Lower lobe of right lung (tissue), 2 donors: ENCODE measurements around the gene ZNF626. TPM values are rescaled to one million over a fixed set of nuclear protein-coding genes. Genes with fewer than 3 reads are reported as not detected.
"Not testable (repeated sequence)": the region's sequence is repeated elsewhere in the genome, so short reads cannot be mapped to it uniquely, and the experiment has no call there.

Experiments used
- ATAC-seq, 2 donors: fragments of 200-7000 bp; cut with Tn5 transposase; one replicate each; pipeline ENCODE4 v1.9.1; 2020 to 2022; ENCODE audit warnings: mild to moderate bottlenecking in 2 of 2, moderate library complexity in 2 of 2
- DNase-seq: peaks from one replicate; pipeline ENCODE4 v3.0.0-alpha.2; 2020
- H3K27ac ChIP-seq: fragments of 200-600 bp; one replicate; pipeline ENCODE4 v1.8.0; 2022
- H3K27me3 ChIP-seq: fragments of 200-600 bp; one replicate; pipeline ENCODE4 v1.8.0; 2022; ENCODE audit warnings: low read depth
- H3K36me3 ChIP-seq: fragments of 200-600 bp; one replicate; pipeline ENCODE4 v1.8.0; 2022; ENCODE audit warnings: mild to moderate bottlenecking
- H3K4me1 ChIP-seq: fragments of 200-600 bp; one replicate; pipeline ENCODE4 v1.8.0; 2022
- H3K4me3 ChIP-seq: fragments of 200-600 bp; one replicate; pipeline ENCODE4 v1.8.0; 2022; ENCODE audit warnings: mild to moderate bottlenecking
- H3K9me3 ChIP-seq: fragments of 200-600 bp; one replicate; pipeline ENCODE4 v1.8.0; 2022
- CTCF ChIP-seq: fragments of 200-600 bp; IDR thresholded peaks from one replicate; pipeline ENCODE4 v1.8.0; 2022; ENCODE audit warnings: antibody characterized with exemption, mild to moderate bottlenecking
- intact Hi-C: fragments of 100-400 bp; cut with DNase I; formaldehyde crosslinking; loops from one replicate; pipeline ENCODE4 v1.11.0; 2022
- long read RNA-seq: library from polyadenylated mRNA; unstranded; transcript quantifications from one replicate; pipeline ENCODE4 v2.0.0, GENCODE V29; 2021
- total RNA-seq: library from RNA; stranded (reverse); fragmentation: NEBNext Ultra II Directional; extraction: Animal tissue kit (Norgen Biotek cat#: 25700); gene quantifications from one replicate; pipeline ENCODE4 v1.2.1, GENCODE V29; 2021
- donor health status: DM: no; HTN: yes; CAD: no; lungs with severe emphysema.

ZNF626 gene
- 14.0 TPM for total RNA-seq
- long read RNA-seq, partial matches to known transcripts, result 0 of 10 reads
- long read RNA-seq, other reads (novel, unspliced or antisense), result 7 of 10 reads

GRCh38 chr19:20661150-20661819 is at the start of gene ZNF626:
TSS of gene ZNF626 (minus strand) at chr19:20661571. CDS start at chr19:20661446, 125 bp downstream.
- no peak for TF ChIP-seq CTCF
- intact Hi-C loops, result no loop called here
- Histone ChIP-seq H3K9me3 (peaks cover 12% of the 10 kb centered on the region), H3K36me3 (peaks cover 8% of the 10 kb centered on the region), H3K4me1 (peaks cover 11% of the 10 kb centered on the region), H3K27me3 (no peaks in the 10 kb centered on the region), H3K27ac (peak within 1 kb of the TSS; percentile 82), H3K4me3 (peak within 1 kb of the TSS; percentile 83)
- peak; percentile 92 for DNase-seq
- ATAC-seq, result peak; percentile 99

- H3K36me3 ChIP-seq, result no peaks in the 10 kb centered on the region
- ATAC-seq (no peak), DNase-seq (no peak)
- no peaks in the 10 kb centered on the region for H3K9me3 ChIP-seq
- intact Hi-C loops, result no loop called here
- no peak overlapping the region for H3K27ac ChIP-seq
- no peak for TF ChIP-seq CTCF
- H3K4me1 ChIP-seq, result no peaks in the 10 kb centered on the region
- H3K27me3 ChIP-seq, result no peaks in the 10 kb centered on the region
- H3K4me3 ChIP-seq, result no peak overlapping the region
Observed at GRCh38 chr19:20669263-20669662, 7.9 kb upstream of the ZNF626 start.

- no peak for ATAC-seq
- intact Hi-C loops, result no loop called here
- H3K27me3 ChIP-seq, result no peaks in the 10 kb centered on the region
- H3K4me3 ChIP-seq, result no peak overlapping the region
- no peaks in the 10 kb centered on the region for H3K4me1 ChIP-seq
- no peak for TF ChIP-seq CTCF
- no peak for DNase-seq
- H3K9me3 ChIP-seq, result no peaks in the 10 kb centered on the region
- no peak overlapping the region for H3K27ac ChIP-seq
- no peaks in the 10 kb centered on the region for H3K36me3 ChIP-seq
Observed at GRCh38 chr19:20667281-20667680, 5.9 kb upstream of the ZNF626 start.

GRCh38 chr19:20664901-20665781 is 3.8 kb upstream of the ZNF626 start:
- H3K27ac ChIP-seq, result peak overlapping the region; percentile 49
- H3K4me3 ChIP-seq, result peak overlapping the region; percentile 11
- H3K27me3 ChIP-seq, result no peaks in the 10 kb centered on the region
- no peaks in the 10 kb centered on the region for H3K9me3 ChIP-seq
- intact Hi-C loops, result no loop called here
- no peak for DNase-seq
- no peak for ATAC-seq
- no peak for TF ChIP-seq CTCF
- no peaks in the 10 kb centered on the region for H3K36me3 ChIP-seq
- peaks cover 6% of the 10 kb centered on the region for H3K4me1 ChIP-seq

- H3K27me3 ChIP-seq, H3K36me3 ChIP-seq, DNase-seq, H3K9me3 ChIP-seq, intact Hi-C loops, H3K4me3 ChIP-seq, ATAC-seq: not testable (repeated sequence)
- Histone ChIP-seq H3K27ac (peak overlapping the region; percentile 49), H3K4me1 (peaks cover 11% of the 10 kb centered on the region)
Observed at GRCh38 chr19:20664475-20664874, 3.1 kb upstream of the ZNF626 start.
